SK-N-SH (cell line): ENCODE results near the gene MORF4L1. TPM values are rescaled to one million over a fixed set of nuclear protein-coding genes. Genes with fewer than 3 reads are reported as not detected.

Experiments
- CTCF ChIA-PET: fragments of 300-600, 350-600 bp; formaldehyde crosslinking; extraction: SDS; loops from one replicate; lab custom pipeline; 2021; lab: Yijun Ruan, JAX
- POLR2A ChIA-PET: fragments of 350-600 bp; sonication (Branson Sonifier 250); formaldehyde crosslinking; extraction: SDS; loops from one replicate; lab custom pipeline; 2020; ENCODE audit warnings: antibody characterized with exemption, inconsistent platforms; lab: Yijun Ruan, JAX
- DNase-seq: peaks from one replicate; pipeline ENCODE4 v3.0.0; 2012
- H2AFZ ChIP-seq: fragments of 200-600 bp; sonication (generic); 2 replicates; pipeline ENCODE4 v1.8.1; 2016; ENCODE audit warnings: antibody characterized with exemption, mild to moderate bottlenecking, low read depth
- H3F3A ChIP-seq: fragments of 200-600 bp; sonication (generic); replicated peaks from 2 replicates; pipeline ENCODE3; 2016; ENCODE audit warnings: antibody characterized with exemption, mild to moderate bottlenecking; ENCODE audit not compliant: insufficient read depth
- H3K27ac ChIP-seq, 2 experiments: fragments of 200-500 bp in 1 of 2; fragments of 200-600 bp in 1 of 2; sonication (Bioruptor generic) in 1 of 2; sonication (generic), shearing (Covaris generic) in 1 of 2; 2 replicates each; pipeline versions ENCODE4 v1.5.1 to v1.6.1; 2014 to 2016; ENCODE audit warnings: low read depth in 2 of 2, inconsistent platforms in 1 of 2, low read length in 1 of 2, mild to moderate bottlenecking in 1 of 2, mixed read lengths in 1 of 2
- H3K27me3 ChIP-seq: fragments of 200-600 bp; sonication (generic), shearing (Covaris generic); 2 replicates; pipeline ENCODE4 v1.6.1; 2016; ENCODE audit warnings: mixed run types; ENCODE audit not compliant: insufficient read depth
- H3K36me3 ChIP-seq, 2 experiments: fragments of 200-500 bp in 1 of 2; fragments of 200-600 bp in 1 of 2; sonication (Bioruptor generic) in 1 of 2; sonication (generic) in 1 of 2; replicated peaks in 1 of 2; 2 replicates each; pipeline versions ENCODE3 to v1.5.1; 2014 to 2016; ENCODE audit warnings: low read length in 1 of 2, mild to moderate bottlenecking in 1 of 2; ENCODE audit not compliant: insufficient read depth in 2 of 2, control insufficient read depth in 1 of 2
- H3K4me1 ChIP-seq, 2 experiments: fragments of 200-500 bp in 1 of 2; fragments of 200-600 bp in 1 of 2; sonication (Bioruptor generic) in 1 of 2; sonication (generic), shearing (Covaris generic) in 1 of 2; 2 replicates each; pipeline versions ENCODE4 v1.5.1 to v1.6.1; 2014 to 2016; ENCODE audit warnings: low read depth in 1 of 2, low read length in 1 of 2, mixed run types in 1 of 2; ENCODE audit not compliant: insufficient read depth in 2 of 2, control insufficient read depth in 1 of 2
- H3K4me2 ChIP-seq: fragments of 200-600 bp; sonication (generic), shearing (Covaris generic); 2 replicates; pipeline ENCODE4 v1.6.1; 2017; ENCODE audit warnings: mixed run types
- H3K4me3 ChIP-seq, 2 experiments: fragments of 200-500 bp in 1 of 2; fragments of 200-600 bp in 1 of 2; sonication (Bioruptor generic) in 1 of 2; sonication (generic), shearing (Covaris generic) in 1 of 2; 2 replicates each; pipeline versions ENCODE4 v1.5.1 to v1.8.1; 2014 to 2016; ENCODE audit warnings: low read depth in 2 of 2, inconsistent platforms in 1 of 2, low read length in 1 of 2, mild to moderate bottlenecking in 1 of 2, mixed read lengths in 1 of 2, moderate library complexity in 1 of 2
- H3K79me2 ChIP-seq: fragments of 200-600 bp; sonication (generic); 2 replicates; pipeline ENCODE4 v1.8.1; 2017; ENCODE audit warnings: mild to moderate bottlenecking; ENCODE audit not compliant: insufficient read depth
- H3K9ac ChIP-seq: fragments of 200-600 bp; sonication (generic); 2 replicates; pipeline ENCODE4 v1.6.1; 2017; ENCODE audit warnings: mixed run types
- H3K9me2 ChIP-seq: fragments of 200-600 bp; sonication (generic); 2 replicates; pipeline ENCODE4 v1.6.1; 2017; ENCODE audit warnings: mixed run types
- H3K9me3 ChIP-seq: fragments of 200-600 bp; sonication (generic); 2 replicates; pipeline ENCODE4 v1.6.1; 2017; ENCODE audit warnings: mixed run types, mild to moderate bottlenecking, moderate library complexity
- H4K20me1 ChIP-seq: fragments of 200-600 bp; sonication (generic); 2 replicates; pipeline ENCODE4 v1.6.1; 2017; ENCODE audit warnings: mild to moderate bottlenecking, mixed run types; ENCODE audit not compliant: insufficient read depth
- ELF1 ChIP-seq: IDR thresholded peaks from 2 replicates; pipeline ENCODE4 v1.4.0; 2012
- GABPA ChIP-seq: IDR thresholded peaks from 2 replicates; pipeline ENCODE4 v1.4.0; 2012; ENCODE audit warnings: low read depth, mild to moderate bottlenecking
- MXI1 ChIP-seq: IDR thresholded peaks from 2 replicates; pipeline ENCODE4 v1.6.1; 2012; ENCODE audit warnings: mild to moderate bottlenecking, low read depth, low read length, improper control_type of control experiment
- NFIC ChIP-seq: IDR thresholded peaks from 2 replicates; pipeline ENCODE4 v1.4.0; 2012; ENCODE audit warnings: borderline replicate concordance
- NRF1 ChIP-seq: IDR thresholded peaks from 2 replicates; pipeline ENCODE4 v1.6.1; 2012; ENCODE audit warnings: low read depth, mild to moderate bottlenecking, low read length
- TAF1 ChIP-seq: IDR thresholded peaks from 2 replicates; pipeline ENCODE4 v1.6.1; 2012; ENCODE audit warnings: low read depth, mild to moderate bottlenecking, low read length, moderate library complexity, borderline replicate concordance
- TCF12 ChIP-seq: IDR thresholded peaks from 2 replicates; pipeline ENCODE4 v1.4.0; 2012
- WGBS: methylation state at CpG from one replicate; pipeline ENCODE4 v1.1.6; 2017; ENCODE audit warnings: low lambda C conversion rate; 5-methylcytosine and 5-hydroxymethylcytosine counted together
- polyA plus RNA-seq, 3 experiments: library from polyadenylated mRNA; depleted of rRNA; stranded (reverse); fragments of >200 nt; gene quantifications; 2 replicates each; pipeline ENCODE4 v1.2.3, GENCODE V29; 2012
- TF ChIP-seq, protein P1 (sequence below): IDR thresholded peaks from 2 replicates; pipeline ENCODE4 v1.4.0; 2012; ENCODE audit warnings: low read depth, borderline replicate concordance
- TF ChIP-seq, protein P2 (sequence below): fragments of 200-600 bp; sonication (generic); IDR thresholded peaks from 2 replicates; pipeline ENCODE4 v1.6.1; 2017; ENCODE audit warnings: antibody characterized with exemption, mild to moderate bottlenecking, moderate library complexity

The MORF4L1 gene
- polyA plus RNA-seq, 1 of the 3 experiments (the other 2 are of a cell fraction), result 163 TPM

DNA sequence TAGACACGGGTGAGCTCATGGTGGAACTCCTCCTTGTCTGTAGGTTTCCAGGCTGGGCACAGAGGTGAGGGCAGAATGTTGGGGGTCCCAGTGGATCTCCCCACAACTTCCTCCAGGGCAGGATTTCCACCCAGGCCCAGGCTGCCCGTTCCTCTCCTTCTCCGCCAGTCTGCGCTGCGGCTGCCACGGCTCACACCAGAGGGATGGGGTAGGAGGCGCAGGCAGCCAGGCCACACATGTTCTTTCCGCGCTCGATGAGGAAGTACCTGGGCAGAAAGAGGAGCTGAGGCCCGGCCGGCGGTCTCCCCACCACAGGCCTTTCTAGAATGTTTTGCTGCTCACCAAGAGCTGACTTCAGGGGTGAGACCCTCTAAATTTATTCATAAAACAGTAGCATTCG lies 49.2 kb downstream of the MORF4L1 start:
- H3K27ac ChIP-seq, result no peak overlapping the region
- H3F3A ChIP-seq, result peaks cover under 1% of the 10 kb centered on the region
- H3K9ac ChIP-seq, result no peak overlapping the region
- ChIA-PET POLR2A (no interaction called here), CTCF (interaction anchor here (0.7 to 8.0 kb wide), 7 partner anchors 13 to 262 kb away, joined by 3 to 59 read pairs (median 3); partner anchors contain the start of gene CTSH)
- DNase-seq, result no peak
- peaks cover 0 to 4% of the 10 kb centered on the region in 2 experiments; a peak in 1 of 4 replicates for H3K4me1 ChIP-seq
- 95% methylated on average over 14 of the region's 14 CpGs for WGBS
- no peaks in the 10 kb centered on the region for H3K9me2 ChIP-seq
- H3K36me3 ChIP-seq, result peaks cover 45 to 46% of the 10 kb centered on the region in 2 experiments
- no peak overlapping the region for H3K4me2 ChIP-seq
- H3K27me3 ChIP-seq, result no peaks in the 10 kb centered on the region
- H2AFZ ChIP-seq, result no peak overlapping the region
- TF ChIP-seq TCF12, result no peak
- TF ChIP-seq, protein P1, sequence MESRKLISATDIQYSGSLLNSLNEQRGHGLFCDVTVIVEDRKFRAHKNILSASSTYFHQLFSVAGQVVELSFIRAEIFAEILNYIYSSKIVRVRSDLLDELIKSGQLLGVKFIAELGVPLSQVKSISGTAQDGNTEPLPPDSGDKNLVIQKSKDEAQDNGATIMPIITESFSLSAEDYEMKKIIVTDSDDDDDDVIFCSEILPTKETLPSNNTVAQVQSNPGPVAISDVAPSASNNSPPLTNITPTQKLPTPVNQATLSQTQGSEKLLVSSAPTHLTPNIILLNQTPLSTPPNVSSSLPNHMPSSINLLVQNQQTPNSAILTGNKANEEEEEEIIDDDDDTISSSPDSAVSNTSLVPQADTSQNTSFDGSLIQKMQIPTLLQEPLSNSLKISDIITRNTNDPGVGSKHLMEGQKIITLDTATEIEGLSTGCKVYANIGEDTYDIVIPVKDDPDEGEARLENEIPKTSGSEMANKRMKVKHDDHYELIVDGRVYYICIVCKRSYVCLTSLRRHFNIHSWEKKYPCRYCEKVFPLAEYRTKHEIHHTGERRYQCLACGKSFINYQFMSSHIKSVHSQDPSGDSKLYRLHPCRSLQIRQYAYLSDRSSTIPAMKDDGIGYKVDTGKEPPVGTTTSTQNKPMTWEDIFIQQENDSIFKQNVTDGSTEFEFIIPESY, result no peak
- H3K9me3 ChIP-seq, result no peaks in the 10 kb centered on the region
- peaks cover 20% of the 10 kb centered on the region; the same call in 1 of the 2 replicates for H3K79me2 ChIP-seq
- H4K20me1 ChIP-seq, result peaks cover 12% of the 10 kb centered on the region; the same call in 1 of the 2 replicates
- H3K4me3 ChIP-seq, result no peak overlapping the region

DNA sequence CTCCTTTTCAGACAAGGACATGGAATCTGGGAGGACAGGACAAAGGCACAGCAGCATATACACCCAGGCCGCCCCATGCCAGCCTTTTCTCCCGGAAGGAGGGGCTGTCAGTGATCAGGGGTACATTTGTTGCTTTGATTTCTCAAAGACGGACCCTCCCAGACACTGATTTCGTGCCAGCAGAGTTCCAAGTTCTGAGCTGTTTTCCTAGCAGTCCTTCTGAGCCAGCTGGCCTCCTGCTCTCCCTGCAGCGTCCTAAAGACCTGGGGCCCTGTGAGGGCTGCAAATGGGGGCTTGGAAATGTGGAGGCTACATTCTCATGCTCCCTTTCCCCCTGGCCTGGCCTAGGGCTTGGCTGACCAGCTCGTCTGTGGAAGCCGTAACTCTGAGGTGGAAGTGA lies 49.8 kb downstream of the MORF4L1 start:
- peaks cover 43 to 50% of the 10 kb centered on the region in 2 experiments for H3K36me3 ChIP-seq
- H3K9ac ChIP-seq, result no peak overlapping the region
- H3K4me2 ChIP-seq, result no peak overlapping the region
- H3K4me3 ChIP-seq, result no peak overlapping the region
- no peak for DNase-seq
- WGBS, result 96% methylated on average over 7 of the region's 7 CpGs
- no peak overlapping the region; a peak in 1 of 4 replicates for H3K27ac ChIP-seq
- TF ChIP-seq NFIC, result no peak
- TF ChIP-seq, protein P2, sequence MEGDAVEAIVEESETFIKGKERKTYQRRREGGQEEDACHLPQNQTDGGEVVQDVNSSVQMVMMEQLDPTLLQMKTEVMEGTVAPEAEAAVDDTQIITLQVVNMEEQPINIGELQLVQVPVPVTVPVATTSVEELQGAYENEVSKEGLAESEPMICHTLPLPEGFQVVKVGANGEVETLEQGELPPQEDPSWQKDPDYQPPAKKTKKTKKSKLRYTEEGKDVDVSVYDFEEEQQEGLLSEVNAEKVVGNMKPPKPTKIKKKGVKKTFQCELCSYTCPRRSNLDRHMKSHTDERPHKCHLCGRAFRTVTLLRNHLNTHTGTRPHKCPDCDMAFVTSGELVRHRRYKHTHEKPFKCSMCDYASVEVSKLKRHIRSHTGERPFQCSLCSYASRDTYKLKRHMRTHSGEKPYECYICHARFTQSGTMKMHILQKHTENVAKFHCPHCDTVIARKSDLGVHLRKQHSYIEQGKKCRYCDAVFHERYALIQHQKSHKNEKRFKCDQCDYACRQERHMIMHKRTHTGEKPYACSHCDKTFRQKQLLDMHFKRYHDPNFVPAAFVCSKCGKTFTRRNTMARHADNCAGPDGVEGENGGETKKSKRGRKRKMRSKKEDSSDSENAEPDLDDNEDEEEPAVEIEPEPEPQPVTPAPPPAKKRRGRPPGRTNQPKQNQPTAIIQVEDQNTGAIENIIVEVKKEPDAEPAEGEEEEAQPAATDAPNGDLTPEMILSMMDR, result no peak
- TF ChIP-seq GABPA, result no peak
- TF ChIP-seq ELF1, result no peak
- no peak for TF ChIP-seq NRF1
- TF ChIP-seq TAF1, result no peak
- TF ChIP-seq MXI1, result no peak
- no peaks in the 10 kb centered on the region for H3K9me3 ChIP-seq
- no peaks in the 10 kb centered on the region for H3K9me2 ChIP-seq
- peaks cover 15% of the 10 kb centered on the region; the same call in 1 of the 2 replicates for H3K79me2 ChIP-seq
- H3K4me1 ChIP-seq, result peaks cover 0 to 4% of the 10 kb centered on the region in 2 experiments; a peak in 1 of 4 replicates
- H4K20me1 ChIP-seq, result peaks cover 7% of the 10 kb centered on the region; the same call in 1 of the 2 replicates
- H3F3A ChIP-seq, result no peaks in the 10 kb centered on the region
- H3K27me3 ChIP-seq, result no peaks in the 10 kb centered on the region
- CTCF ChIA-PET, result interaction anchor here (0.7 to 8.0 kb wide), 6 partner anchors 13 to 262 kb away, joined by 3 to 59 read pairs (median 4); partner anchors contain the start of gene CTSH
- POLR2A ChIA-PET, result no interaction called here
- no peak overlapping the region for H2AFZ ChIP-seq
